ENCODE results near the gene BSDC1.

DNA sequence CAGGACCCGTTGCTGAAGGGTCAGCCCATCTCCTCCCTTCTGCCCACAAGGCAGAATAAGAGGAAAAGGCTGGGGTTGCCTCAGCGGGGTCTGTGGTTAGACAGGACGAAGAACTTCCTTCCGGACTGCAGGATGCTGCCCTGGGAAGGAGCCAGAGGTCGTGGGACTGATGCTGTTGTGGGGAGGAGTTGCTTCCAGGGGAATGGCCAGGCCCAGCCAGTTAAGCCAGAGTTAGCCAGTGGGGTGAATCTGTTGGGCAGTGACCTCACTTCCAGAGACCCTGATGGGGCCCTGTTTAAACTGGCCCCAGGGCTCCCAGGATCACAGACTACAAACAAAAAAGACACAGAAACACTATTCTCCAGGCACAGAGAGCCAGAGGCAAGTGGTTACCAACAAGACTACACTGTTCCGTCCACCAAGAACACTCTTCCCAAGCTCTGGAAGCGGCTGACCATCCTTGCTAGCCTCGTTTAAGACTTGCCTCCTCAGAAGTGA lies 45.0 kb downstream of the BSDC1 start:
- TF ChIP-seq, protein P1, sequence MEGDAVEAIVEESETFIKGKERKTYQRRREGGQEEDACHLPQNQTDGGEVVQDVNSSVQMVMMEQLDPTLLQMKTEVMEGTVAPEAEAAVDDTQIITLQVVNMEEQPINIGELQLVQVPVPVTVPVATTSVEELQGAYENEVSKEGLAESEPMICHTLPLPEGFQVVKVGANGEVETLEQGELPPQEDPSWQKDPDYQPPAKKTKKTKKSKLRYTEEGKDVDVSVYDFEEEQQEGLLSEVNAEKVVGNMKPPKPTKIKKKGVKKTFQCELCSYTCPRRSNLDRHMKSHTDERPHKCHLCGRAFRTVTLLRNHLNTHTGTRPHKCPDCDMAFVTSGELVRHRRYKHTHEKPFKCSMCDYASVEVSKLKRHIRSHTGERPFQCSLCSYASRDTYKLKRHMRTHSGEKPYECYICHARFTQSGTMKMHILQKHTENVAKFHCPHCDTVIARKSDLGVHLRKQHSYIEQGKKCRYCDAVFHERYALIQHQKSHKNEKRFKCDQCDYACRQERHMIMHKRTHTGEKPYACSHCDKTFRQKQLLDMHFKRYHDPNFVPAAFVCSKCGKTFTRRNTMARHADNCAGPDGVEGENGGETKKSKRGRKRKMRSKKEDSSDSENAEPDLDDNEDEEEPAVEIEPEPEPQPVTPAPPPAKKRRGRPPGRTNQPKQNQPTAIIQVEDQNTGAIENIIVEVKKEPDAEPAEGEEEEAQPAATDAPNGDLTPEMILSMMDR (IDR thresholded peaks at IDR 0.05), result no peak
- TF ChIP-seq ZFX (IDR thresholded peaks at IDR 0.05; ENCODE audit: borderline replicate concordance), result no peak

Measured in 22Rv1 (cell line).